Fibroblast of gingiva (primary cell): ENCODE results near the gene KRTAP15-1.

Experiments used
- DNase-seq: peaks from one replicate; pipeline ENCODE4 v3.0.0-alpha.2; 2011; ENCODE audit warnings: low read depth

The KRTAP15-1 gene

GRCh38 chr21:30487336-30487735, 47.3 kb downstream of the KRTAP15-1 start, which contains the start of gene KRTAP19-2:
Gene KRTAP19-2, minus strand, starts transcription at chr21:30487436. Its CDS starts 88 bp downstream, at chr21:30487348.
- DNase-seq = no peak
